Measurements from ENCODE around the gene OGT.
"Not testable (repeated sequence)": the region's sequence is repeated elsewhere in the genome, so short reads cannot be mapped to it uniquely, and the experiment has no call there.

Gene OGT

GRCh38 chrX:71541210-71542022, 8.5 kb downstream of the OGT start:
- DNase-seq, result no peak

- no peak for DNase-seq
These were observed 9.5 kb downstream of the OGT start for GRCh38 chrX:71542411-71542810.

- DNase-seq, result no peak
These were observed 9.9 kb downstream of the OGT start for GRCh38 chrX:71542825-71543224.

GRCh38 chrX:71543316-71543715, 10.4 kb downstream of the OGT start:
- DNase-seq, result peak; percentile 81

GRCh38 chrX:71545364-71545763, 12.5 kb downstream of the OGT start:
- no peak for DNase-seq

- no peak for DNase-seq
These were observed 14.0 kb downstream of the OGT start for GRCh38 chrX:71546879-71547278.

GRCh38 chrX:71547339-71547738, 14.4 kb downstream of the OGT start:
- DNase-seq, result no peak

- DNase-seq, result no peak
These were observed 17.1 kb downstream of the OGT start for GRCh38 chrX:71549986-71550385.

GRCh38 chrX:71550578-71550977, 17.7 kb downstream of the OGT start:
- no peak for DNase-seq

GRCh38 chrX:71556036-71556435, 23.1 kb downstream of the OGT start:
- DNase-seq, result peak; percentile 85

- DNase-seq, result no peak
These were observed 26.0 kb downstream of the OGT start for GRCh38 chrX:71558920-71559319.

GRCh38 chrX:71559773-71560172, 26.9 kb downstream of the OGT start:
- not testable (repeated sequence) for DNase-seq

- DNase-seq, result no peak
These were observed 31.0 kb downstream of the OGT start for GRCh38 chrX:71563921-71564320.

GRCh38 chrX:71565474-71566041, 32.7 kb downstream of the OGT start:
- DNase-seq, result no peak

GRCh38 chrX:71571390-71571789, 38.5 kb downstream of the OGT start:
- DNase-seq, result not testable (repeated sequence)

- DNase-seq, result no peak
These were observed 40.7 kb downstream of the OGT start for GRCh38 chrX:71573590-71573989.

- no peak for DNase-seq
These were observed 44.8 kb downstream of the OGT start for GRCh38 chrX:71577682-71578081.

- DNase-seq, result no peak
These were observed 45.6 kb downstream of the OGT start, which contains the start of gene GCNA for GRCh38 chrX:71578253-71579135. GCNA (plus strand) TSS chrX:71578437; CDS start chrX:71580822, 2,385 bp downstream.

- DNase-seq, result no peak
These were observed 46.5 kb downstream of the OGT start for GRCh38 chrX:71579136-71579989.

- no peak for DNase-seq
These were observed 47.1 kb downstream of the OGT start for GRCh38 chrX:71579990-71580380.

GRCh38 chrX:71581210-71581609, 48.3 kb downstream of the OGT start:
- DNase-seq, result no peak

- DNase-seq, result no peak
These were observed 54.0 kb downstream of the OGT start for GRCh38 chrX:71586929-71587328.

GRCh38 chrX:71593210-71593609, 60.3 kb downstream of the OGT start:
- not testable (repeated sequence) for DNase-seq

Data from kidney glomerular epithelial cell (primary cell).